Measurements from ENCODE around the gene TMPRSS11E.

The TMPRSS11E gene

GRCh38 chr4:68434277-68434676 lies 13.0 kb upstream of the TMPRSS11E start:
- H3K9me3 Mint-ChIP-seq = no peaks in the 10 kb centered on the region
- no peaks in the 10 kb centered on the region for H3K36me3 Mint-ChIP-seq
- H3K4me1 Mint-ChIP-seq = peaks cover 41% of the 10 kb centered on the region
- H3K27me3 Mint-ChIP-seq = no peaks in the 10 kb centered on the region
- no peak overlapping the region for H3K4me3 Mint-ChIP-seq
- H3K27ac Mint-ChIP-seq = no peak overlapping the region

GRCh38 chr4:68434836-68435235 lies 12.4 kb upstream of the TMPRSS11E start:
- H3K9me3 Mint-ChIP-seq = no peaks in the 10 kb centered on the region
- no peak overlapping the region for H3K4me3 Mint-ChIP-seq
- H3K4me1 Mint-ChIP-seq = peaks cover 43% of the 10 kb centered on the region
- no peaks in the 10 kb centered on the region for H3K36me3 Mint-ChIP-seq
- H3K27me3 Mint-ChIP-seq = no peaks in the 10 kb centered on the region
- H3K27ac Mint-ChIP-seq = no peak overlapping the region

DNA sequence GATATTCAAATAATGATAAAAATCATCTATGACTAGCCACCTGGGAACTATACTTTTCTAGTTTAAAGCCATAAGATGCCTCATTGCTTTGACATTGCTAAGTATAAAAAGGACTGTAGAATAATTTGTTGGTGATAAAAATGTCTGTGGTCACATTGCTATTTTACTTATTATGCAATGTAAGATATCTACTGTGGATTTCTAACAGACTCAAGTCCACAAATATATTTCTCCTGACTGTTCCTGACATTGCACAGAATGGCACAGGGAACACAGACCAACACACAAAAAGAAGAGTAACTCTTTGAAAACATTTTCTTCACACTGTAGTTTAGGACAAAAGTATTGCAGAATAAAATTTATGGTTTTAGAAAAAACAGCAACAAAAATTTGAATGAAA lies 2.2 kb upstream of the TMPRSS11E start:
- Mint-ChIP-seq H3K27me3 (no peaks in the 10 kb centered on the region), H3K9me3 (no peaks in the 10 kb centered on the region), H3K36me3 (no peaks in the 10 kb centered on the region), H3K4me3 (no peak overlapping the region), H3K27ac (no peak overlapping the region), H3K4me1 (peaks cover 35% of the 10 kb centered on the region)

- H3K4me1 Mint-ChIP-seq = peaks cover 43% of the 10 kb centered on the region
- H3K27me3 Mint-ChIP-seq = no peaks in the 10 kb centered on the region
- H3K27ac Mint-ChIP-seq = peak overlapping the region; percentile 65
- no peak overlapping the region for H3K4me3 Mint-ChIP-seq
- no peaks in the 10 kb centered on the region for H3K9me3 Mint-ChIP-seq
- H3K36me3 Mint-ChIP-seq = no peaks in the 10 kb centered on the region
These were observed 4.3 kb downstream of the TMPRSS11E start for GRCh38 chr4:68451246-68452211.

GRCh38 chr4:68460085-68460484 lies 12.8 kb downstream of the TMPRSS11E start:
- Mint-ChIP-seq H3K4me3 (no peak overlapping the region), H3K27ac (no peak overlapping the region), H3K9me3 (no peaks in the 10 kb centered on the region), H3K27me3 (peaks cover 1% of the 10 kb centered on the region), H3K4me1 (peaks cover 14% of the 10 kb centered on the region), H3K36me3 (no peaks in the 10 kb centered on the region)

DNA sequence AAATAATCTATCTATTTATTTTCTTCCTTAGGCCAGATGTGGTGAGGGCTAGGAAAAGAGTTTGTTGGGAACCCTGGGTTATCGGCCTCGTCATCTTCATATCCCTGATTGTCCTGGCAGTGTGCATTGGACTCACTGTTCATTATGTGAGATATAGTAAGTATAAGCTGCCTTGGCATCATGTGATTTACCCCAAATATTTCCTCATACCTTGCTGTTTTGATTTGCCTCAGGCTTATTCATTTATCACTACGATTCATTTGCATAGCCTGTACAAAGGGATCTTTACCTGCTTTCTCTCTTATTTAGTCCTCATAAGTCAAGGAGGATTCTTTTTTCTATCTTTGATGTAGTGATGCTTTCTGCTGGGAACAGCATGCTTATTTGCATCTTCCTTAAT lies 14.5 kb downstream of the TMPRSS11E start:
- H3K36me3 Mint-ChIP-seq = no peaks in the 10 kb centered on the region
- no peak overlapping the region for H3K4me3 Mint-ChIP-seq
- H3K4me1 Mint-ChIP-seq = peaks cover 13% of the 10 kb centered on the region
- no peak overlapping the region for H3K27ac Mint-ChIP-seq
- H3K27me3 Mint-ChIP-seq = peaks cover under 1% of the 10 kb centered on the region
- H3K9me3 Mint-ChIP-seq = no peaks in the 10 kb centered on the region

- Mint-ChIP-seq H3K27me3 (no peaks in the 10 kb centered on the region), H3K4me3 (no peak overlapping the region), H3K27ac (no peak overlapping the region), H3K9me3 (no peaks in the 10 kb centered on the region), H3K36me3 (no peaks in the 10 kb centered on the region), H3K4me1 (peaks cover 8% of the 10 kb centered on the region)
These were observed 15.4 kb downstream of the TMPRSS11E start for GRCh38 chr4:68462691-68463090.

GRCh38 chr4:68463796-68464195 lies 16.5 kb downstream of the TMPRSS11E start:
- H3K4me1 Mint-ChIP-seq = peaks cover 8% of the 10 kb centered on the region
- no peak overlapping the region for H3K27ac Mint-ChIP-seq
- H3K27me3 Mint-ChIP-seq = no peaks in the 10 kb centered on the region
- H3K4me3 Mint-ChIP-seq = no peak overlapping the region
- H3K9me3 Mint-ChIP-seq = no peaks in the 10 kb centered on the region
- no peaks in the 10 kb centered on the region for H3K36me3 Mint-ChIP-seq

GRCh38 chr4:68465058-68465457 lies 17.8 kb downstream of the TMPRSS11E start:
- no peaks in the 10 kb centered on the region for H3K9me3 Mint-ChIP-seq
- H3K27me3 Mint-ChIP-seq = no peaks in the 10 kb centered on the region
- no peak overlapping the region for H3K4me3 Mint-ChIP-seq
- no peak overlapping the region for H3K27ac Mint-ChIP-seq
- H3K4me1 Mint-ChIP-seq = peaks cover 16% of the 10 kb centered on the region
- no peaks in the 10 kb centered on the region for H3K36me3 Mint-ChIP-seq

GRCh38 chr4:68466185-68466584 lies 18.9 kb downstream of the TMPRSS11E start:
- peaks cover 20% of the 10 kb centered on the region for H3K4me1 Mint-ChIP-seq
- H3K36me3 Mint-ChIP-seq = no peaks in the 10 kb centered on the region
- no peaks in the 10 kb centered on the region for H3K9me3 Mint-ChIP-seq
- no peaks in the 10 kb centered on the region for H3K27me3 Mint-ChIP-seq
- H3K27ac Mint-ChIP-seq = no peak overlapping the region
- no peak overlapping the region for H3K4me3 Mint-ChIP-seq

GRCh38 chr4:68466751-68467150 lies 19.5 kb downstream of the TMPRSS11E start:
- Mint-ChIP-seq H3K36me3 (no peaks in the 10 kb centered on the region), H3K4me1 (peaks cover 24% of the 10 kb centered on the region), H3K27ac (no peak overlapping the region), H3K4me3 (no peak overlapping the region), H3K9me3 (no peaks in the 10 kb centered on the region), H3K27me3 (no peaks in the 10 kb centered on the region)

GRCh38 chr4:68469482-68469881 lies 22.2 kb downstream of the TMPRSS11E start:
- Mint-ChIP-seq H3K4me1 (peaks cover 24% of the 10 kb centered on the region), H3K36me3 (no peaks in the 10 kb centered on the region)

DNA sequence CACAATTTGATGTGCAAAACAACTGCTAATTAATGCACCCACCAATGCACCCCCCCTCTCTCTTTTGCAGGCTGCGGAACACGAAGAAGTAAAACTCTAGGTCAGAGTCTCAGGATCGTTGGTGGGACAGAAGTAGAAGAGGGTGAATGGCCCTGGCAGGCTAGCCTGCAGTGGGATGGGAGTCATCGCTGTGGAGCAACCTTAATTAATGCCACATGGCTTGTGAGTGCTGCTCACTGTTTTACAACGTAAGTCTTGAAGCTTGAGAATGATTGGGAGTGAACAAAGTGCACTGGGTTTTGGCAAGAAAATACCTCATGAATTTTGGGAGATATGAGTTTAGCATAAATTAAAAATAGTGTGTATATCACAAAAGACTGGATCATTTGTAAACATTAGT lies 28.9 kb downstream of the TMPRSS11E start:
- no peaks in the 10 kb centered on the region for H3K36me3 Mint-ChIP-seq
- H3K27me3 Mint-ChIP-seq = no peaks in the 10 kb centered on the region
- H3K4me3 Mint-ChIP-seq = no peak overlapping the region
- H3K4me1 Mint-ChIP-seq = peaks cover 4% of the 10 kb centered on the region
- peaks cover 13% of the 10 kb centered on the region for H3K9me3 Mint-ChIP-seq
- H3K27ac Mint-ChIP-seq = no peak overlapping the region

More at GRCh38 chr4:68469482-68469881, 22.2 kb downstream of the TMPRSS11E start:
- Mint-ChIP-seq H3K27ac (no peak overlapping the region), H3K27me3 (no peaks in the 10 kb centered on the region), H3K4me3 (no peak overlapping the region), H3K9me3 (peaks cover 13% of the 10 kb centered on the region)

DNA sequence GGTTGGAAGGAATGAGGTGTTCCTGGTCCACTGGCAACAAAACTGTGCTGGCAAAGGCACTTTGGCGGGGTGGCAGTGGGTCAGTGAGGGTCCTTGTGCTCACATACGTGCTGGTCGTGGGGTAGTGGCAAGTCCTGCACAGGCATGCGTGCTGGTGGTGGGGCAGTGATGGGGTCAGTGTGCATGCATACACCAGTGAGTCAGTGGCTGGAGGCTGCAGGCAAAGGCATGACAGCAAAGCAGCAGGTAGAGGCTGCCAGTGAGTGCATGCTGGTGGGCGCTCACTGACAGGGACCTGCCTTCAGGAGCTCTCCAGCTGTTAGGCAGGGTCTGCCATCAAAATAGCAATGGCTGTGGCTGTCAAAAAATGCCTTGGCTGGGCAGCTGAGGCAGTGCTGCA lies 42.1 kb downstream of the TMPRSS11E start:
- no peak overlapping the region for H3K27ac Mint-ChIP-seq
- peaks cover 6% of the 10 kb centered on the region for H3K4me1 Mint-ChIP-seq
- H3K36me3 Mint-ChIP-seq = peaks cover 2% of the 10 kb centered on the region
- peaks cover 1% of the 10 kb centered on the region for H3K27me3 Mint-ChIP-seq
- no peak overlapping the region for H3K4me3 Mint-ChIP-seq
- no peaks in the 10 kb centered on the region for H3K9me3 Mint-ChIP-seq

GRCh38 chr4:68490826-68491457 lies 43.7 kb downstream of the TMPRSS11E start:
- no peak overlapping the region for H3K4me3 Mint-ChIP-seq
- H3K27me3 Mint-ChIP-seq = peaks cover 1% of the 10 kb centered on the region
- no peaks in the 10 kb centered on the region for H3K9me3 Mint-ChIP-seq
- peaks cover 2% of the 10 kb centered on the region for H3K36me3 Mint-ChIP-seq
- H3K27ac Mint-ChIP-seq = no peak overlapping the region
- peaks cover 12% of the 10 kb centered on the region for H3K4me1 Mint-ChIP-seq

- peaks cover 1% of the 10 kb centered on the region for H3K27me3 Mint-ChIP-seq
- peaks cover 2% of the 10 kb centered on the region for H3K36me3 Mint-ChIP-seq
- H3K4me3 Mint-ChIP-seq = no peak overlapping the region
These were observed 47.4 kb downstream of the TMPRSS11E start for GRCh38 chr4:68494688-68495087.

More at GRCh38 chr4:68494688-68495087, 47.4 kb downstream of the TMPRSS11E start:
- Mint-ChIP-seq H3K9me3 (no peaks in the 10 kb centered on the region), H3K27ac (no peak overlapping the region), H3K4me1 (peaks cover 15% of the 10 kb centered on the region)
